Right cardiac atrium (tissue), 5 donors: ENCODE measurements around the gene SH3PXD2B. TPM values are rescaled to one million over a fixed set of nuclear protein-coding genes. Genes with fewer than 3 reads are reported as not detected.
"Not testable (repeated sequence)": the region's sequence is repeated elsewhere in the genome, so short reads cannot be mapped to it uniquely, and the experiment has no call there.

Source experiments
- ATAC-seq, 2 donors: fragments of 200-7000 bp; cut with Tn5 transposase; one replicate each; pipeline versions ENCODE4 v1.8.0 to v1.9.1; 2020; ENCODE audit warnings: moderate library complexity in 2 of 2, mild to moderate bottlenecking in 1 of 2
- DNase-seq, 3 donors: peaks; one replicate each; pipeline ENCODE4 v3.0.0-alpha.2; 2020
- H3K27ac ChIP-seq: one replicate; pipeline ENCODE4 v1.5.1; 2013; ENCODE audit warnings: mild to moderate bottlenecking, low read length, control low read depth, moderate library complexity
- H3K27me3 ChIP-seq: one replicate; pipeline ENCODE4 v1.6.1; 2013; ENCODE audit not compliant: control insufficient read depth, insufficient read depth
- H3K4me1 ChIP-seq: one replicate; pipeline ENCODE4 v1.6.1; 2013; ENCODE audit warnings: low read length; ENCODE audit not compliant: control insufficient read depth, insufficient read depth
- H3K4me3 ChIP-seq: one replicate; pipeline ENCODE4 v1.5.1; 2013; ENCODE audit warnings: low read length, control low read depth
- H3K9me3 ChIP-seq: one replicate; pipeline ENCODE4 v1.6.1; 2013; ENCODE audit warnings: low read length; ENCODE audit not compliant: control insufficient read depth
- WGBS: extraction: QIAGEN DNeasy Blood & Tissue Kit; methylation state at CpG from one replicate; pipeline ENCODE4 v1.1.7; 2013; 5-methylcytosine and 5-hydroxymethylcytosine counted together
- intact Hi-C, 4 donors: fragments of 100-400 bp; cut with DNase I; formaldehyde crosslinking; loops; one replicate each; pipeline versions ENCODE4 v1.11.0 to v1.14.0; 2022 to 2023
- polyA plus RNA-seq: library from polyadenylated mRNA; stranded (reverse); fragments of 200-250 nt; gene quantifications from one replicate; pipeline ENCODE4 v1.2.3, GENCODE V29; 2013
- total RNA-seq, 4 donors: library from RNA; stranded (reverse); fragmentation: NEBNext Ultra II Directional; extraction: Animal tissue kit (Norgen Biotek cat#: 25700); gene quantifications; one replicate each; pipeline ENCODE4 v1.2.1, GENCODE V29; 2021
- donor health status: healthy with polysubstance abuse.
- donor health status: DM: no; HTN: yes; CAD: no.
- donor health status: DM: no; HTN: no; CAD: no.
- donor health status: DM: no; HTN: yes; CAD: no; lungs with severe emphysema.
- donor health status: DM: yes; HTN: yes; CAD: no.

SH3PXD2B gene
- total and polyA plus RNA-seq, 5 donors = 2.2 to 18.0 (median 8.4) TPM

DNA sequence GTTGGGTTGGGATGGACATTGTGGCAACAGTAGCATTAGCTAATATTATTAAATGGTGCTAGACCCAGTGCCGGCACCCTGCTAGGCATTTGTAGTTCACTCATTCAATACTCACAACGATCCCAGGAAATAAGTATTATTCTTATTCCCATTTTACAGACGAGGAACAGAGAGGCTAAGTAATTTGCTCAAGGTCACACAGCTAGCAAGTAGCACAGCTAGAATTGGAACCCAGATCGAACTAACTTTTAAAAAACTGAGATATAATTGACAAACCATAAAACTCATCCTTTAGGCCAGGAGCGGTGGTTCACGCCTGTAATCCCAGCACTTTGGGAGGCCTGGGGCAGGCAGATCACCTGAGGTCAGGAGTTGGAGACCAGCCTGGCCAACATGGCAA lies 79.5 kb downstream of the SH3PXD2B start:
- no peak for DNase-seq
- Histone ChIP-seq H3K4me1 (no peaks in the 10 kb centered on the region), H3K9me3 (no peaks in the 10 kb centered on the region), H3K27ac (no peak overlapping the region), H3K4me3 (no peak overlapping the region), H3K27me3 (no peaks in the 10 kb centered on the region)
- ATAC-seq = no peak
- intact Hi-C loops = no loop called here
- 97% methylated on average over 6 of the region's 6 CpGs for WGBS

- 94% methylated on average over 6 of the region's 6 CpGs for WGBS
- Histone ChIP-seq H3K27ac (no peak overlapping the region), H3K9me3 (no peaks in the 10 kb centered on the region), H3K27me3 (no peaks in the 10 kb centered on the region), H3K4me3 (no peak overlapping the region), H3K4me1 (no peaks in the 10 kb centered on the region)
- no peak for DNase-seq
- no peak for ATAC-seq
- intact Hi-C loops = no loop called here
Observed at GRCh38 chr5:172373680-172374079, 80.6 kb downstream of the SH3PXD2B start.

GRCh38 chr5:172371684-172372083 lies 82.6 kb downstream of the SH3PXD2B start:
- Histone ChIP-seq H3K27me3 (no peaks in the 10 kb centered on the region), H3K4me3 (no peak overlapping the region), H3K27ac (no peak overlapping the region), H3K4me1 (no peaks in the 10 kb centered on the region), H3K9me3 (no peaks in the 10 kb centered on the region)
- no peak for ATAC-seq
- WGBS = 97% methylated on average over 7 of the region's 7 CpGs
- no peak for DNase-seq
- intact Hi-C loops = no loop called here

DNA sequence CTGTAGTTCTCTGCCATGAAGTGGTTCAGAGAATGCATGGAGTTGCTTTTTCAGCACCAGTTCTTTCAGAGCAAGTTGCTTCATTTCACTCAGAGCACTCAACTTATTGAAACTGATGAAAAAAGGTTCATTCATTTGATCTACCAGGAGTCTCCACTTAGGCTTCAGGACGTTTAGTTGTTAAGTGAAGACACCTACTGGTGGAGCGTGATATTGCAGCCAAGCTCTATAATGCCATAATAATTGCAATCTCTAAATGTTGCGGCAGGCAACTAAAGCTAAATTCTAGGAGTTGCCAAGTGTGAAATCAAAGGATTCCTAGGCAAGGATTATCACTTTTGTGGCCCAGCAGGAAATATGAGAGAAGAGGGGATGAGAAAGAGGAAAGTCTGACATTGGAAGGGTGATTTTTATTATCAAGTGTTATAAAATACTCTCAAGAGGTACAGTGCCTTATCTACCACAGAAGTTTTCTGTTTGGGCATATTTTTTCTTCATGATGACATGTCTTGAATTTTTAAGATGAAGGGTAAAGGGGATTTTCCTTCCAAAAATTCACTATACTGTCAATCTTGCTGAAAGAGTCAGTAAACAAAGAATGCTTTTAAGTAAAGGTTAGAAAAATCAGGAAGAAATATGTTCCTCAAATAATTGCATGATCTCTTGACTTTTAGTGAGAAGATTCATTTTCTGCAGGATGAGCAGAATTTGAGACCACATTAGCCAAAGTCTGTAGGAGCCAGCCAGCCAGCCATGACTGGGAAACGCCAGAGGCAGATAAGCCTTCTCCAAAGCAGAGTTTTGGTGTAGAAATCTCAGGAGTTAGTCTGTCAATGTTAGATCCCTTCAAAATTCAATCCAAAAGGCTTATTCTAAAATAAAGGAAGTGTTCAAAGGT lies 83.4 kb downstream of the SH3PXD2B start:
- ATAC-seq = no peak
- Histone ChIP-seq H3K4me3 (no peak overlapping the region), H3K27ac (no peak overlapping the region), H3K9me3 (no peaks in the 10 kb centered on the region), H3K27me3 (no peaks in the 10 kb centered on the region), H3K4me1 (no peaks in the 10 kb centered on the region)
- no peak for DNase-seq
- intact Hi-C loops = no loop called here
- WGBS = 60% methylated on average over 4 of the region's 4 CpGs

GRCh38 chr5:172370237-172370640 lies 84.1 kb downstream of the SH3PXD2B start:
- ATAC-seq (peak in 1 of 2 donors; percentile 31), DNase-seq (no peak)
- H3K27me3 ChIP-seq = no peaks in the 10 kb centered on the region
- H3K4me3 ChIP-seq = no peak overlapping the region
- no peaks in the 10 kb centered on the region for H3K4me1 ChIP-seq
- no peaks in the 10 kb centered on the region for H3K9me3 ChIP-seq
- intact Hi-C loops = no loop called here
- no peak overlapping the region for H3K27ac ChIP-seq
- 83% methylated on average over 4 of the region's 4 CpGs for WGBS

DNA sequence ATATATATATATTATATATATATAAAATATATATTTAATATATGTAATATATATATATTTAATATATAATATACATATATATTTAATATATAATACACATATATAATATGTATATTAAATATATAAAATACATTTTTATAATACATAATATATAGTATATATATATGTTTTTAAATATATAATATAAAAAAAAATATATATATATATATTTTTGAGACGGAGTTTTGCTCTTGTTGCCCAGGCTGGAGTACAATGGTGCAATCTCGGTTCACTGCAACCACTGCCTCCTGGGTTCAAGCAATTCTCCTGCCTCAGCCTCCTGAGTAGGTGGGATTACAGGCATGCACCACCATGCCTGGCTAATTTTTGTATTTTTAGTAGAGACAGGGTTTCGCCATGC lies 85.6 kb downstream of the SH3PXD2B start:
- ATAC-seq, intact Hi-C loops, H3K9me3 ChIP-seq, H3K4me3 ChIP-seq, H3K27ac ChIP-seq, DNase-seq, H3K27me3 ChIP-seq, H3K4me1 ChIP-seq: not testable (repeated sequence)
- WGBS = 99% methylated on average over 3 of the region's 3 CpGs

DNA sequence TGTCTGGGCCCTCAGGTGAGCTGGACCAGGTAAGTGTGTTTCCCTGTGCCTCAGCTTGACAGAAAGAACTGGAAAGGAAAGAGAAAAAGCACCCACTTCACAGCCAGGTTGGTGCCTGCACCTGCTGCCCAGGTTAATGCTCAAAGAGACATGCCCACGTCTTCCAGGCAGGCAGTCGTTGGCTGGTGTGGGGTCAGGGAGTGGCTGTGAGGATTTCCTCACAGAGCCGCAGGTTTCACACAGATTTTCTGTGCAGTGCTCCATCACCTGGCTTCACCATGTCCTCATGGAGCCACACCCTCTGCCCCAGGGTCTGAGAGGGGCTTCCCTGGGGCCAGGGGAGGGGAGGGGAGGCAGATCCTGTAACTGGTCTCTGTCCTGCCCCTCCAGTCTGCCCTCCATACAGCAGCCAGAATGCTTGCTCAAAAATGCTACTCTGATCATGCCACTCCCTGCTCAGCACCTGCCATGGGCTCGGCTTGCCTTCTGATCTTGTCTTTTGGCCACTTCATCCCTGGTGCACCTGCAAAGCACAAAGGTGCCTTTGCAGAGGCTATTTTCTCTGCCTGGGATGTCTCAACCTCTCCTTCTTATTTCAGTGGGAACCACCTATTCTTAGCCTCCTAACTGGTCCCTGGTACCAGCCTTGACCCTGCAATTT lies 88.2 kb downstream of the SH3PXD2B start:
- no peak overlapping the region for H3K4me3 ChIP-seq
- 95% methylated on average over 4 of the region's 4 CpGs for WGBS
- H3K4me1 ChIP-seq = no peaks in the 10 kb centered on the region
- DNase-seq = no peak
- no peaks in the 10 kb centered on the region for H3K27me3 ChIP-seq
- no peak overlapping the region for H3K27ac ChIP-seq
- no peaks in the 10 kb centered on the region for H3K9me3 ChIP-seq
- ATAC-seq = no peak
- intact Hi-C loops = no loop called here

DNA sequence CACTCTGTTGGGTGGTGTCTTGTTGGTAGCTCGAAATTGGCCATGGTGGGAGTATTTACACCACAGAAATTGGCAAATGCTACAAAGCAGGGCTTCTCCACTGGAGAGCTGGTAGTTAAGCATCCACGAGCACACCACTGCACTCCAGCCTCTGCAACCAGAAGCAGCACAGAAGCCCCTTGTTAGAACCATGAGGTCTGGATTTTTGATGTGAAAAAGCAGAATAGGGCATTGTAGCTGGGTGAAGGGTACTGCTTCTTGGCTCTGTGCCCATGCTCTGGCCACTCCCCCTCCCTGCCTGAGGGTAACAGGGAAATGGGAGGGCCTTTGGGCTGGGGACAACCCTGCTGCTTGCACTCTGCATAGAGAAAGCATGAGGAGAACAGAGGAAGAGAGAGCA lies 89.6 kb downstream of the SH3PXD2B start:
- intact Hi-C loops = no loop called here
- Histone ChIP-seq H3K27ac (no peak overlapping the region), H3K27me3 (no peaks in the 10 kb centered on the region), H3K9me3 (no peaks in the 10 kb centered on the region), H3K4me3 (no peak overlapping the region), H3K4me1 (no peaks in the 10 kb centered on the region)
- WGBS = 91% methylated on average over 2 of the region's 2 CpGs
- peak in 1 of 3 donors; percentile 66 for DNase-seq
- ATAC-seq = peak; percentile 24 to 40

DNA sequence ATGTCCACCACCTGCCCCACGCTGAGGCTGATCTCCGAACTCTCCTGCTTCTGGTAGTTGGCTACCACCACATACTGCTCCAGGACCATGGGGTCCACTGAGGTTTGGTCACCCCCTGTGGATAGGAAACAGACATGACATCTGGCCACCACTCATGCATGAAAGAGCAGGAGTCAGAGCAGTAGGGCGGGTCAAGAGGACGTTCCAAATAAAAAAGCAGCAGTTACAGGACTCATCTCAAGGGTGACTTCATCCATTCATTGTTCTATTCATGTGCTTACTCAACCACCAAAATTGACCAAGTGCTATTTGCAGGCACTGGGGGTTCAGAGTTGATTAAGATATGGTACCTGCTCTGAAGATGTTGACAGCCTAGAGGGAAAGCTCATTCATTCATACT lies 91.6 kb downstream of the SH3PXD2B start:
- intact Hi-C loops = no loop called here
- no peaks in the 10 kb centered on the region for H3K27me3 ChIP-seq
- 92% methylated on average over 4 of the region's 4 CpGs for whole genome bisulfite sequencing
- no peak overlapping the region for H3K27ac ChIP-seq
- no peak overlapping the region for H3K4me3 ChIP-seq
- no peak for ATAC-seq
- DNase-seq = no peak
- H3K9me3 ChIP-seq = no peaks in the 10 kb centered on the region
- H3K4me1 ChIP-seq = no peaks in the 10 kb centered on the region

GRCh38 chr5:172361566-172362238 lies 92.6 kb downstream of the SH3PXD2B start:
- intact Hi-C loops = no loop called here
- whole genome bisulfite sequencing = 81% methylated on average over 9 of the region's 9 CpGs
- DNase-seq (no peak), ATAC-seq (no peak)
- Histone ChIP-seq H3K27me3 (no peaks in the 10 kb centered on the region), H3K4me3 (no peak overlapping the region), H3K9me3 (no peaks in the 10 kb centered on the region), H3K4me1 (no peaks in the 10 kb centered on the region), H3K27ac (no peak overlapping the region)

- Histone ChIP-seq H3K27me3 (no peaks in the 10 kb centered on the region), H3K27ac (no peak overlapping the region), H3K4me1 (no peaks in the 10 kb centered on the region), H3K9me3 (no peaks in the 10 kb centered on the region), H3K4me3 (no peak overlapping the region)
- intact Hi-C loops = no loop called here
- ATAC-seq (no peak), DNase-seq (no peak)
- WGBS = 93% methylated on average over 7 of the region's 7 CpGs
Observed at GRCh38 chr5:172358345-172358744, 96.0 kb downstream of the SH3PXD2B start.
